ENCODE measurements around the gene TIPARP. TPM values are rescaled to one million over a fixed set of nuclear protein-coding genes. Genes with fewer than 3 reads are reported as not detected.

TIPARP gene
- total RNA-seq, 1 experiment from 2014 or later, result 22.1 TPM

GRCh38 chr3:156655819-156656550 is 18.4 kb upstream of the TIPARP start:
- H3K4me3 ChIP-seq (ENCODE audit: low read depth in 2 of 2, low read length in 2 of 2), result no peak overlapping the region
- H3K27ac ChIP-seq (ENCODE audit: low read length), result no peak overlapping the region
- ChIA-PET CTCF (no interaction called here), POLR2A (no interaction called here)
- intact Hi-C loops (cut with micrococcal nuclease; ENCODE audit: unreplicated experiment) (no loop called here), in situ Hi-C loops (cut with HindIII; ENCODE audit: low pct_unique_long_range_greater_than_20kb, low sequenced_read_pairs) (no loop called here)
- BruUV-seq (replicated peaks), result no TSS peak
- ATAC-seq (no peak), DNase-seq (ENCODE audit: low read depth, low spot score) (no peak)
- no peaks in the 10 kb centered on the region for H3K36me3 ChIP-seq (ENCODE audit: control insufficient read depth, insufficient read depth, low read length)
- TF ChIP-seq REST (IDR thresholded peaks at IDR 0.05; ENCODE audit: insufficient read depth in 1 of 2, low read depth in 2 of 2, low read length in 1 of 2) (no peak), TCF7L2 (IDR thresholded peaks at IDR 0.05; ENCODE audit: low read depth, low read length) (no peak), POLR2AphosphoS5 (IDR thresholded peaks at IDR 0.05; ENCODE audit: low read depth, low read length) (no peak), SIN3A (IDR thresholded peaks at IDR 0.05; ENCODE audit: borderline replicate concordance, insufficient read depth, low read depth, low read length) (no peak), CTCF (IDR thresholded peaks at IDR 0.05) (no peak)
- H3K9me3 ChIP-seq (ENCODE audit: control insufficient read depth, insufficient read depth, low read depth, low read length), result no peaks in the 10 kb centered on the region
- no peaks in the 10 kb centered on the region for H3K4me1 ChIP-seq (ENCODE audit: control insufficient read depth, insufficient read depth, low read length)
- no peaks in the 10 kb centered on the region for H3K27me3 ChIP-seq (ENCODE audit: control insufficient read depth, insufficient read depth, low read length)

- in situ Hi-C loops (cut with HindIII; ENCODE audit: low pct_unique_long_range_greater_than_20kb, low sequenced_read_pairs), result no loop called here
- no peak overlapping the region for H3K4me3 ChIP-seq (ENCODE audit: low read depth in 2 of 2, low read length in 2 of 2)
- DNase-seq (ENCODE audit: low read depth, low spot score) (no peak), ATAC-seq (no peak)
- ChIA-PET POLR2A (no interaction called here), CTCF (interaction anchor here (0.5 kb wide), 1 partner anchor 20 kb away, joined by 5 read pairs; no protein-coding TSS in a partner anchor)
- H3K27ac ChIP-seq (ENCODE audit: low read length), result no peak overlapping the region
- intact Hi-C loops (cut with micrococcal nuclease; ENCODE audit: unreplicated experiment), result no loop called here
- H3K4me1 ChIP-seq (ENCODE audit: control insufficient read depth, insufficient read depth, low read length), result no peaks in the 10 kb centered on the region
- no peaks in the 10 kb centered on the region for H3K9me3 ChIP-seq (ENCODE audit: control insufficient read depth, insufficient read depth, low read depth, low read length)
- BruUV-seq (replicated peaks), result no TSS peak
- TF ChIP-seq POLR2AphosphoS5 (IDR thresholded peaks at IDR 0.05; ENCODE audit: low read depth, low read length), result no peak
- H3K27me3 ChIP-seq (ENCODE audit: control insufficient read depth, insufficient read depth, low read length), result no peaks in the 10 kb centered on the region
- H3K36me3 ChIP-seq (ENCODE audit: control insufficient read depth, insufficient read depth, low read length), result no peaks in the 10 kb centered on the region
These were observed 16.9 kb upstream of the TIPARP start for GRCh38 chr3:156657440-156657839.
